Smooth muscle cell (in vitro differentiated cells): ENCODE data around the gene PPID. TPM values are rescaled to one million over a fixed set of nuclear protein-coding genes. Genes with fewer than 3 reads are reported as not detected.
"Not testable (repeated sequence)": the region's sequence is repeated elsewhere in the genome, so short reads cannot be mapped to it uniquely, and the experiment has no call there.

Experiments used
- DNase-seq: peaks from one replicate; lab custom pipeline; 2025; ENCODE audit not compliant: unreplicated experiment; lab: John Stamatoyannopoulos, UW
- H2AFZ ChIP-seq: fragments of 200-600 bp; sonication (generic); 2 replicates; pipeline ENCODE4 v1.6.0; 2016; ENCODE audit warnings: antibody characterized with exemption, low read depth, mild to moderate bottlenecking
- H3F3A ChIP-seq: fragments of 200-600 bp; sonication (generic); 2 replicates; pipeline ENCODE4 v1.6.0; 2017; ENCODE audit warnings: antibody characterized with exemption, low read depth
- H3K27ac ChIP-seq: fragments of 200-600 bp; sonication (generic); 2 replicates; pipeline ENCODE4 v1.5.1; 2016; ENCODE audit warnings: low read depth, mild to moderate bottlenecking
- H3K27me3 ChIP-seq: fragments of 200-600 bp; sonication (generic); 2 replicates; pipeline ENCODE4 v1.6.1; 2016; ENCODE audit warnings: low read depth, mild to moderate bottlenecking
- H3K36me3 ChIP-seq: fragments of 200-600 bp; sonication (generic); 2 replicates; pipeline ENCODE4 v1.5.1; 2016; ENCODE audit warnings: low read depth
- H3K4me1 ChIP-seq: fragments of 200-600 bp; sonication (generic); 2 replicates; pipeline ENCODE4 v1.5.1; 2016; ENCODE audit warnings: low read depth
- H3K4me2 ChIP-seq: fragments of 200-600 bp; sonication (generic); 2 replicates; pipeline ENCODE4 v1.6.0; 2016; ENCODE audit warnings: mild to moderate bottlenecking
- H3K4me3 ChIP-seq: fragments of 200-600 bp; sonication (generic); 2 replicates; pipeline ENCODE4 v1.5.1; 2016; ENCODE audit warnings: mild to moderate bottlenecking
- H3K79me2 ChIP-seq: fragments of 200-600 bp; sonication (generic); 2 replicates; pipeline ENCODE4 v1.6.0; 2016; ENCODE audit warnings: low read depth, mild to moderate bottlenecking
- H3K9ac ChIP-seq: fragments of 200-600 bp; sonication (generic); 2 replicates; pipeline ENCODE4 v1.6.0; 2016; ENCODE audit warnings: low read depth
- H3K9me3 ChIP-seq: fragments of 200-600 bp; sonication (generic); replicated peaks from 2 replicates; pipeline ENCODE4 v1.5.1; 2016; ENCODE audit warnings: low read depth
- H4K20me1 ChIP-seq: fragments of 200-600 bp; sonication (generic); 2 replicates; pipeline ENCODE4 v1.6.0; 2016; ENCODE audit warnings: low read depth
- CTCF ChIP-seq: fragments of 200-600 bp; sonication (generic); IDR thresholded peaks from 2 replicates; pipeline ENCODE4 v1.5.1; 2017; ENCODE audit warnings: borderline replicate concordance, mild to moderate bottlenecking, antibody characterized with exemption; ENCODE audit not compliant: insufficient read depth, poor library complexity, severe bottlenecking
- WGBS: methylation state at CpG from one replicate; pipeline ENCODE4 v1.1.7; 2016; ENCODE audit warnings: low lambda C conversion rate; 5-methylcytosine and 5-hydroxymethylcytosine counted together
- polyA plus RNA-seq: library from polyadenylated mRNA; unstranded; fragments of >200 nt; fragmentation: Nextera tagmentation; extraction: Ambion mirVana; gene quantifications from 2 replicates; pipeline ENCODE4 v1.2.1, GENCODE V29; 2016
- total RNA-seq: library from RNA; depleted of rRNA; stranded (reverse); fragments of >200 nt; gene quantifications from 2 replicates; pipeline ENCODE4 v1.2.3, GENCODE V29; 2014

PPID gene
- total and polyA plus RNA-seq, 2 experiments from 2014 or later, result 32.1 to 33.1 TPM

- no peak for TF ChIP-seq CTCF
- Histone ChIP-seq H3K4me3 (no peak overlapping the region), H3K4me1 (no peaks in the 10 kb centered on the region), H3K4me2 (no peak overlapping the region), H3K9me3 (no peaks in the 10 kb centered on the region), H3K36me3 (no peaks in the 10 kb centered on the region), H4K20me1 (peaks cover 7% of the 10 kb centered on the region), H3F3A (peaks cover 11% of the 10 kb centered on the region), H3K27ac (no peak overlapping the region), H3K9ac (no peak overlapping the region), H3K79me2 (peaks cover 20% of the 10 kb centered on the region), H2AFZ (no peak overlapping the region), H3K27me3 (no peaks in the 10 kb centered on the region)
- no peak for DNase-seq
- WGBS, result 88% methylated on average over 6 of the region's 6 CpGs
Observed at GRCh38 chr4:158766434-158767044, 43.3 kb upstream of the PPID start.

- Histone ChIP-seq H3K4me2 (no peak overlapping the region), H3K27me3 (no peaks in the 10 kb centered on the region), H3K4me1 (no peaks in the 10 kb centered on the region), H3K9me3 (no peaks in the 10 kb centered on the region), H2AFZ (no peak overlapping the region), H3K36me3 (no peaks in the 10 kb centered on the region), H4K20me1 (no peaks in the 10 kb centered on the region), H3K79me2 (no peaks in the 10 kb centered on the region), H3K4me3 (no peak overlapping the region), H3K9ac (no peak overlapping the region), H3K27ac (no peak overlapping the region), H3F3A (peaks cover 11% of the 10 kb centered on the region)
- no peak for TF ChIP-seq CTCF
- DNase-seq, result no peak
- WGBS, result 47% methylated on average over 2 of the region's 2 CpGs
Observed at GRCh38 chr4:158763462-158763861, 40.3 kb upstream of the PPID start.

GRCh38 chr4:158762553-158762952 is 39.4 kb upstream of the PPID start:
- 79% methylated on average over 4 of the region's 4 CpGs for WGBS
- DNase-seq, result no peak
- H3F3A ChIP-seq, result peaks cover 6% of the 10 kb centered on the region
- H3K9ac ChIP-seq, result no peak overlapping the region
- H3K79me2 ChIP-seq, result no peaks in the 10 kb centered on the region
- no peak overlapping the region for H3K27ac ChIP-seq
- no peak overlapping the region for H3K4me2 ChIP-seq
- no peaks in the 10 kb centered on the region for H3K27me3 ChIP-seq
- no peaks in the 10 kb centered on the region for H3K36me3 ChIP-seq
- no peaks in the 10 kb centered on the region for H3K4me1 ChIP-seq
- H2AFZ ChIP-seq, result no peak overlapping the region
- H4K20me1 ChIP-seq, result no peaks in the 10 kb centered on the region
- H3K9me3 ChIP-seq, result no peaks in the 10 kb centered on the region
- no peak overlapping the region for H3K4me3 ChIP-seq
- TF ChIP-seq CTCF, result no peak

- no peaks in the 10 kb centered on the region for H3K27me3 ChIP-seq
- no peaks in the 10 kb centered on the region for H3K9me3 ChIP-seq
- 76% methylated on average over 4 of the region's 4 CpGs for WGBS
- H3F3A ChIP-seq, result no peaks in the 10 kb centered on the region
- H3K4me1 ChIP-seq, result no peaks in the 10 kb centered on the region
- TF ChIP-seq CTCF, result no peak
- H4K20me1 ChIP-seq, result no peaks in the 10 kb centered on the region
- no peaks in the 10 kb centered on the region for H3K79me2 ChIP-seq
- H2AFZ ChIP-seq, result no peak overlapping the region
- H3K9ac ChIP-seq, result no peak overlapping the region
- no peaks in the 10 kb centered on the region for H3K36me3 ChIP-seq
- no peak overlapping the region for H3K4me2 ChIP-seq
- no peak overlapping the region for H3K4me3 ChIP-seq
- no peak for DNase-seq
- no peak overlapping the region for H3K27ac ChIP-seq
Observed at GRCh38 chr4:158760866-158761265, 37.7 kb upstream of the PPID start.

GRCh38 chr4:158759539-158759938 is 36.3 kb upstream of the PPID start:
- not testable (repeated sequence) for DNase-seq, H3K4me1 ChIP-seq, H3K9me3 ChIP-seq, H3K27me3 ChIP-seq, H3K9ac ChIP-seq, H3K79me2 ChIP-seq, H4K20me1 ChIP-seq, H2AFZ ChIP-seq, H3F3A ChIP-seq, H3K4me2 ChIP-seq, H3K36me3 ChIP-seq, H3K27ac ChIP-seq, H3K4me3 ChIP-seq
- WGBS, result 98% methylated on average over 20 of the region's 20 CpGs
